PC-3 (cell line): ENCODE data around the gene CYP27C1.
"Not testable (repeated sequence)": the region's sequence is repeated elsewhere in the genome, so short reads cannot be mapped to it uniquely, and the experiment has no call there.

Experiments used
- CTCF ChIP-seq: fragments of 300-600 bp; sonication (generic); conservative IDR thresholded peaks from 2 replicates; pipeline ENCODE4 v1.5.1; 2017; ENCODE audit warnings: antibody characterized with exemption, low read depth, mild to moderate bottlenecking, low read length
- EZH2 ChIP-seq: fragments of 300-600 bp; sonication (generic); IDR thresholded peaks from one replicate; pipeline ENCODE4 v1.6.1; 2017; ENCODE audit warnings: antibody characterized with exemption, mild to moderate bottlenecking, low read length; ENCODE audit not compliant: unreplicated experiment

GRCh38 chr2:127163090-127163406 lies 57.1 kb downstream of the CYP27C1 start:
- not testable (repeated sequence) for TF ChIP-seq EZH2, CTCF
